OCI-LY3 (cell line): ENCODE data around the gene PCBP3.

ENCODE experiments used
- CTCF ChIP-seq: fragments of 200-600, 300-600 bp; sonication (generic); IDR thresholded peaks from 2 replicates; pipeline ENCODE4 v1.5.1; 2014; ENCODE audit warnings: antibody characterized with exemption, low read length, low read depth
- EZH2phosphoT487 ChIP-seq: fragments of 200-600 bp; shearing (Covaris generic); IDR thresholded peaks from 2 replicates; pipeline ENCODE4 v1.6.1; 2018; ENCODE audit warnings: antibody characterized with exemption, mixed run types, low read depth

- TF ChIP-seq CTCF (no peak), EZH2phosphoT487 (no peak)
Measured at GRCh38 chr21:45943630-45944540, 300.4 kb downstream of the PCBP3 start.
